ENCODE data around the gene CADM2.
"Not testable (repeated sequence)": the region's sequence is repeated elsewhere in the genome, so short reads cannot be mapped to it uniquely, and the experiment has no call there.

CADM2 gene

DNA sequence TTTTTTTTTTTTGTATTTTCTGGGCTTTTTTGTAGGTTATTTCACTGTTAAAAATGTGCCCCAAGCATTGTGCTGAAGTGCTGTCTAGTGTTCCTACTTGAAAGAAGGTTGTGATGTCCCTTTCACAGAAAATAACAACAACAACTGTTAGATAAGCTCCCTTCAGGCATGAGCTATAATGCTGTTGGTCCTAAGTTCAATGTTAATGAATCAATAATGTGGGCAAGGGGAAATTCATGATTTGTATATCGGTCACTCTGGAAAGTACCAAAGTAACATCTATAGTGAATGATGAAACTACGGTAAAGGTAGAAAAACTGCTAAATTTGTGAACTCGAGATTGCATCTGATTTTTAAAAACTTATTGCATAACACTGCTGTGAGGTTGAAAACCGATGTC is 539.4 kb downstream of the CADM2 start:
- DNase-seq (ENCODE audit: low read depth) = no peak
- TF ChIP-seq, protein P1, sequence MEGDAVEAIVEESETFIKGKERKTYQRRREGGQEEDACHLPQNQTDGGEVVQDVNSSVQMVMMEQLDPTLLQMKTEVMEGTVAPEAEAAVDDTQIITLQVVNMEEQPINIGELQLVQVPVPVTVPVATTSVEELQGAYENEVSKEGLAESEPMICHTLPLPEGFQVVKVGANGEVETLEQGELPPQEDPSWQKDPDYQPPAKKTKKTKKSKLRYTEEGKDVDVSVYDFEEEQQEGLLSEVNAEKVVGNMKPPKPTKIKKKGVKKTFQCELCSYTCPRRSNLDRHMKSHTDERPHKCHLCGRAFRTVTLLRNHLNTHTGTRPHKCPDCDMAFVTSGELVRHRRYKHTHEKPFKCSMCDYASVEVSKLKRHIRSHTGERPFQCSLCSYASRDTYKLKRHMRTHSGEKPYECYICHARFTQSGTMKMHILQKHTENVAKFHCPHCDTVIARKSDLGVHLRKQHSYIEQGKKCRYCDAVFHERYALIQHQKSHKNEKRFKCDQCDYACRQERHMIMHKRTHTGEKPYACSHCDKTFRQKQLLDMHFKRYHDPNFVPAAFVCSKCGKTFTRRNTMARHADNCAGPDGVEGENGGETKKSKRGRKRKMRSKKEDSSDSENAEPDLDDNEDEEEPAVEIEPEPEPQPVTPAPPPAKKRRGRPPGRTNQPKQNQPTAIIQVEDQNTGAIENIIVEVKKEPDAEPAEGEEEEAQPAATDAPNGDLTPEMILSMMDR (conservative IDR thresholded peaks at IDR 0.05; ENCODE audit: control insufficient read depth, insufficient read depth, low read depth, low read length) = no peak
- no peak overlapping the region for H3K4me3 ChIP-seq (ENCODE audit: control insufficient read depth, low read depth, low read length)

DNA sequence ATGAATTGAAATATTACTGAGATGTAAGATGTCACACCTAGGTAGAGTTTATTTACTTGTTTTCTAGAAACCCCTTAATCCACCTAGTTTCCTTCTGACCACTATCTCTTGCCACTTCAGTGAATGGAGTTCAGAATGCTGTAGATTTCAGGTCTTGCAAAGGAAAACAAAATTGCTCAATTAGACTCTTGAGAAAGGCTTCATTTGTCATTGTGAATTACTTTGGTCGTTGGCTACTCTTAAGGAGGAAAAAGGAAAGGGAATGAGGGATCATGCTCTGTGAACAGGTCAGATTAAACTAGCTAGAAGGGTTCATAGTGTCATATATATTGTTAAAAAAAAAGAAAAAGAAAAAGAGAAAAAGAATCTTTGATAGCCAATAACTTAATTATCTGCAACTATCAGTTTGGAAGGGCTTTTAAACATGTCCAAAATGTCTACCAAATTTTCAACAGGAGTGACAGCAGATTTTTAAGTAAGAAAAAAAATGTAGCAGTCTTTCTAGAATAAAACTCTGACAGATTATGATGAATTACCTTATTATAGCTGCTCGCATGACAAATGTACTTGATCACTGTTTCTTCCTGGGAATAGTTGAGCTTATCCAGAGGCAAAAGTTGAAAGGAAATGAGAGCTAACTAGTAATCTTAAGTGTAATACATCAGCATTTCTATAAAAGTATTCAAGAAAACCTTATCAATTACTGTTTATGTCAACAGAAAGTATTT is 543.5 kb downstream of the CADM2 start:
- DNase-seq (ENCODE audit: low read depth) = no peak
- TF ChIP-seq, protein P1 (conservative IDR thresholded peaks at IDR 0.05; ENCODE audit: control insufficient read depth, insufficient read depth, low read depth, low read length) = no peak
- H3K4me3 ChIP-seq (ENCODE audit: control insufficient read depth, low read depth, low read length) = no peak overlapping the region

DNA sequence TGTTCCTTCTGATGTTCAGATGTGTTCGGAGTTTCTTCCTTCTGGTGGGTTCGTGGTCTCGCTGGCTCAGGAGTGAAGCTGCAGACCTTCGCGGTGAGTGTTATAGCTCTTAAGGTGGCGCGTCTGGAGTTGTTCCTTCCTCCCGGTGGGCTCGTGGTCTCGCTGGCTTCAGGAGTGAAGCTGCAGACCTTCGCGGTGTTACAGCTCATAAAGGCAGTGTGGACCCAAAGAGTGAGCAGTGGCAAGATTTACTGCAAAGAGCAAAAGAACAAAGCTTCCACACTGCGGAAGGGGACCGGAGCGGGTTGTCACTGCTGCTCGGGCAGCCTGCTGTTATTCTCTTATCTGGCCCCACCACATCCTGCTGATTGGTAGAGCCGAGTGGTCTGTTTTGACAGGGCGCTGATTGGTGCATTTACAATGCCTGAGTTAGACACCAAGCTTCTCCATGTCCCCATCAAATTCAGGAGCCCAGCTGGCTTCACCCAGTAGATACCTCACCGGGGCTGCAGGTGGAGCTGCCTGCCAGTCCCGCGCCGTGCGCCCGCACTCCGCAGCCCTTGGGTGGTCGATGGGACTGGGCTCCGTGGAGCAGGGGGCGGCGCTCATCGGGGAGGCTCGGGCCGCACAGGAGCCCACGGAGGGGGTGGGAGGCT is 545.5 kb downstream of the CADM2 start:
- H3K4me3 ChIP-seq (ENCODE audit: control insufficient read depth, low read depth, low read length); DNase-seq (ENCODE audit: low read depth): not testable (repeated sequence)

DNA sequence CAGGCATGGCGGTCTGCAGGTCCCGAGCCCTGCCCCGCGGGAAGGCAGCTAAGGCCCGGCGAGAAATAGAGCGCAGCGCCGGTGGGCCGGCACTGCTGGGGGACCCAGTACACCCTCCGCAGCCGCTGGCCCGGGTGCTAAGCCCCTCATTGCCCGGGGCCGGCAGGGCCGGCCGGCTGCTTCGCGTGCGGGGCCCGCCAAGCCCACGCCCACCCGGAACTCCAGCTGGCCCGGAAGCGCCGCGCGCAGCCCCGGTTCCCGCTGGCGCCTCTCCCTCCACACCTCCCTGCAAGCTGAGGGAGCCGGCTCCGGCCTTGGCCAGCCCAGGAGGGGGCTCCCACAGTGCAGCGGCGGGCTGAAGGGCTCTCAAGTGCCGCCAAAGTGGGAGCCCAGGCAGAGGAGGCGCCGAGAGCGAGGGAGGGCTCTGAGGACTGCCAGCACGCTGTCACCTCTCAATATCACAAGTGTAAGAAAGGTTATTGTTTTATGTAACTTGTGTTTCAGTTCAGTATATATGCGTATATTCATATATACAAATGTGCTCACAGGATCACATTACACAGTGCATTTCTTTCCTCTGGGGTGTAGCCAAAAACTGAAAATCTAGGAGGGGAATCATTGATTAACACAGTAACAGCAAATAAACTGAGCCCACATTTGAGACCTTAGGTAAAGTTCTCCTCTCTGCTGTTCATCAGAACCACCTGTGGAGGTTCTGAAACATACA is 546.2 kb downstream of the CADM2 start:
- not testable (repeated sequence) for DNase-seq (ENCODE audit: low read depth); H3K4me3 ChIP-seq (ENCODE audit: control insufficient read depth, low read depth, low read length)

DNA sequence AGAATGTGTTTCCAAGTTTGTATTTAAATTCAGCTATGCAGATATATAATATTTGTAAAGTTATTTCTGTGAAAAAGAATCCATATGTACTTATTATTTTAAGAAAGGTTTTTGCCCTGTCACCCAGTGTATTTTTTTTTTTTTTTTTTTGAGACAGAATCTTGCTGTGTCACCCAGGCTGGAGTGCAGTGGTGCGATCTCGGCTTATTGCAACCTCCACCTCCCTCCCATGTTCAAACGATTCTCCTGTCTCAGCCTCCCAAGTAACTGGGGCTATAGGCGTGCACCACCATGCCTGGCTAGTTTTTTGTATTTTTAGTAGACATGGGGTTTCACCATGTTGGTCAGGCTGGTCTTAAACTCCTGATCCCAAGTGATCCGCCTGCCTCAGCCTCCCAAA is 548.3 kb downstream of the CADM2 start:
- not testable (repeated sequence) for DNase-seq (ENCODE audit: low read depth); H3K4me3 ChIP-seq (ENCODE audit: control insufficient read depth, low read depth, low read length)

DNA sequence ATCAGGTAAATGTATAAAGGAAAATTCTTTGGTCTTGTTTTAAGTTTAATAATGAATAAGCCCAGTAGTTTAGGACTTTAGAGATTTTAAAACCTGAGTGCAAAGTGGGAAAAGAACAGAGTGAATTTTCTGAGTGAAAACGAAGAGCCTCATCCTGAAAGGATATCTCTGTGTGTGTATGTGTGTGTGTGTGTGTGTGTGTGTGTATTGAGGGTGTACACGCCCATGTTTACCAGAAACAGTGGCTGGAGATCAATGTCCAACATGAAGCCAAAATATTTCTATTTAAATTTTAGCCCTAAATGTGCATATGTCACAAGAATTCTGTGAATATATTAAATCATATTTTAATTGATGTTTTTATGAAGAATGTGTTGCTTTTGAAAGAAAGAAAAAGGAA is 549.9 kb downstream of the CADM2 start:
- H3K4me3 ChIP-seq (ENCODE audit: control insufficient read depth, low read depth, low read length) = no peak overlapping the region
- TF ChIP-seq, protein P1 (conservative IDR thresholded peaks at IDR 0.05; ENCODE audit: control insufficient read depth, insufficient read depth, low read depth, low read length) = no peak
- DNase-seq (ENCODE audit: low read depth) = no peak

DNA sequence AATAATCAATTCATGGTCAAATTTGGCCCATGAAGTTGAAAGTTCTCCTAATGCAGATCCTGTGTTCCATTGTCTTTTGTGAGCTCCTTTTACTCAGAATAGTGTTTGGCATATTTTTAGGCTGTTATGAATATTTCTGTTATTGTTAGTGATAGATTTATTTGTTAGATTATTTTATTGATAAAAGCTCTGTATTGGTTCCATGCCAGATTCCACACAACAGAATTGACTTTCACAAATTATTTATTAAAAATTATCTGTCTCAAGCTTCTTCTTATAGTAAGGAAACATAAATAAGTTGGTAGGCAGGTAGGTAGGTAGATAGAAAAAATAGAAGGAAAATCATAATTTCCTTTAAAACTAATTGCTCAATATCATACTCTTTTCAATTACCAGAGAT is 557.4 kb downstream of the CADM2 start:
- DNase-seq (ENCODE audit: low read depth) = no peak
- H3K4me3 ChIP-seq (ENCODE audit: control insufficient read depth, low read depth, low read length) = no peak overlapping the region
- TF ChIP-seq, protein P1 (conservative IDR thresholded peaks at IDR 0.05; ENCODE audit: control insufficient read depth, insufficient read depth, low read depth, low read length) = no peak

DNA sequence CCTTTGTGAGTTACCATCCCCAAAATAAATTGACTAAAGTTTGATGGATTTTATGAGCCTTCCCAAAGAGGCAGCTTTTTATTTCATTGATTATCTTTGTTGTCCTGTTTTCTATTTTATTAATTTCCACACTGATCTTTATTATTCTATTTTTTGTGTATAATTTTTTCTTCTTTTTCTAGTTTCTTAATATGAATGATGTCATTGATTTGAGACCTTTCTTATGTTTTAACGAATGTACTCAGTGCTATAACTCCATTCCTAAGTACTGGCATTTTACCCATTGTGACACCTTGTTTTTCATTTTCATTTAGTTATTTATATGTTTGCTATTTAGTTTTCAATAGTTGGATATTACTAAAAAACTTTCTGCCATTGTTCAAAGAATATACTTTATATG is 565.3 kb downstream of the CADM2 start:
- TF ChIP-seq, protein P1 (conservative IDR thresholded peaks at IDR 0.05; ENCODE audit: control insufficient read depth, insufficient read depth, low read depth, low read length) = no peak
- no peak overlapping the region for H3K4me3 ChIP-seq (ENCODE audit: control insufficient read depth, low read depth, low read length)
- DNase-seq (ENCODE audit: low read depth) = no peak

Data from fibroblast of mammary gland (primary cell).